ENCODE data around the gene MRI1.
A peak's percentile ranks its signal among the peaks of the same experiment; 100 is the strongest.

MRI1 gene

DNA sequence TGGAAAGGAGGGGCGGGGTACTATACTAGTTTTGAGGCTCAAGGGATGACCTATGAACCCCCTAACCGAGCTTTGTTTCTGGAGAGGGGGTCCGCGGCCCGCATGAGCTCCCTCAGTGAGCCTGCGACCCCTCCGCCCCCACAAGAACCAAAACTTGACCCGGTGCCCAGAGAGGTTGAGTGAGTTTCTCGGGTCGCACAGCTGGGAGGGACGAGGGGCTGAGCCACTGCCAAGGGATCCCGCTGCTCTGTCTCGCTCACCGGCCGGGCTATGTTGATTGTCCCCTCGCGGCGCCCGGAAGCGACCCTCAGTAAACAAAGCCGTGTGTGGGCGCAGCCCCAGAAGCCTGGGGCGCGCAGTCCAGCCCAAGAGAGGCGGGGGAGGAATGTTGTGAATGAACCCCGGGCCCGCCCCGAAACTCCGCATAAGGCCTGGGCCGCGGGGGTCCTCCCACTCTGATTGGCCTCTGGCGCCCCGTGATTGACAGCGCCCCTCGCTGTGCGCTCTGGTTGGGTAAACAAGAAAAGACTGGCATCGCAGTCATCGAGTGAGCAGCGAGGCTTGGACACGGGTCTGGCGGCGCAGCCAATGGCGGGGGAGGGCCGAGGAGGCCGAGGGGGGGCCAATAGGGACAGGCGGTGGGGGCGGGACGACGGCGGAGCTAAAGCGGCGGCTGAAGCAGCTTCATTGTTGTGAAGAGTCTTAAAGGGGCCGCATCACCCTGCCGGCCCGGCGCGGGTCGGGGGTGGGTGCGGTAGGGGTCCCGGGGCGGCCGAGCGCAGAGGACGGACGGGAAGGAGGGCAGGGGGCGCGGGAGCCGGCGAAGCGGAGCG is 30.7 kb downstream of the MRI1 start, which contains the start of gene ZSWIM4:
TSS of gene ZSWIM4 (plus strand) at position 687 of the 833 bp plus-strand sequence. CDS start 206 bp downstream, outside the sequence.
- DNase-seq (ENCODE audit: low read depth in 3 of 3) = peak; percentile 93 to 95 (median 94)

DNA sequence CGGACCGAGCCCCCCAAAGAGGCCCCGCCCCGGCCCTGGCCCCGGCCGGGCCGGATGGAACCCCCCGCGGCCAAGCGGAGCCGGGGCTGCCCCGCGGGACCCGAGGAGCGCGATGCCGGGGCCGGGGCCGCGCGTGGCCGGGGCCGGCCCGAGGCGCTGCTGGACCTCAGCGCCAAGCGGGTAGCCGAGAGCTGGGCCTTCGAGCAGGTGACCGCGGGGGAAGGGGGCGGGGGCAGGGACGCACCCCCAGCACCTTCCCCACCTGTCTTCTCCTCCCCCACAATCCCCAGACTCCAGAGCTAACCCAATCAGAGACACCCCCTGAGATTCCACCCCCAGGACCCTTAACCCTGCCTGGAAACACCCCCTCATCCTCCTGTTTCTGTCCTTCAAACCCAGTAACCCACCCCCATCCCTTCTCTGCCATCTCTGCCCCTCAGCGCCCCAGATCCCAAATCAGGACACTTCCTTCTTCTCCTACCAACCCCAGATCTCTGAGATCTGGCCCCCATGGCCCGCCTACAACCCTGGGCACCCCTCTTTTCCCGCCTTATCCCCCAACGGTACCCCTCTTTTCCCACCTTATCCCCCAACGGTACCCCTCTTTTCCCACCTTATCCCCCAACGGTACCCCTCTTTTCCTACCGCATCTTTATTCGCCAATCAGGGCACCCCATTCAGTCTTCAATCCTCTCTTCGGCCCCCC is 31.4 kb downstream of the MRI1 start:
- no peak for DNase-seq (ENCODE audit: low read depth in 3 of 3)

DNA sequence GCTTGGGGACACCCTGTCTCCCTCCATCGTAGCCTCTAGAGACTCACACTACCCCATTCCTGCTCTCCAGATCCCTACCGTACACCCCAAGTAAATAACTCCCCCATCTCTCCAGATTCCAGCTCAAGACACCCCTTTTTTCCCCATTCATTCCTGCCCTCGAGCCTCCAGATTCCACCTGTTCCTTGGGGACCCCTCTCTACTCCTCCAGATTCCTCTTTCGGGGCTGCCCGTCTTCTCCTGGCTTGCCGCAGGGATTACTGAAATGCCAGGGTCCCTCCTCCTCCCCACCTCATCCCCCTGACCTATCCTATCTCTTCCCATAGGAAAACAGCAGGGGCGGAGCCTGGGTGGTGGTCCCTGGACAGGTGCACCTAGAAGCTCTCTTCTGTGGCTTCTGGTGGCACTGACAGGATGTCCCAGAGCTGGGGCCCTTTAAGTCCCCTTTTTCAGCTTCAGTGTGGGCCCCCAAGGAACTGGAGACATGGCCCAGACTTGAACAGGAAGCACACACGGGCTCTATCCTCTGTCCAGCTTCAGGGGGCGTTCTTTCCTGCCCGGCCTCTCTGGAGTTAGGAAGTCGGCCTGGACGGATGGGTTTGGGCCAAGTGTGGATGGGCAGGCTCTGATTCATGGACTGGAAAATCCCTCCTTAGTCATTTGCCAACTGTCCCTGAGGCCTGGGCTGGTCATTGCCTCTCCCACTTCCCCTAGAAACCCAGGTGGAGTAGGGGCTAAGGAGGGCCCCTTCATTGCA is 32.2 kb downstream of the MRI1 start:
- no peak for DNase-seq (ENCODE audit: low read depth in 3 of 3)

DNA sequence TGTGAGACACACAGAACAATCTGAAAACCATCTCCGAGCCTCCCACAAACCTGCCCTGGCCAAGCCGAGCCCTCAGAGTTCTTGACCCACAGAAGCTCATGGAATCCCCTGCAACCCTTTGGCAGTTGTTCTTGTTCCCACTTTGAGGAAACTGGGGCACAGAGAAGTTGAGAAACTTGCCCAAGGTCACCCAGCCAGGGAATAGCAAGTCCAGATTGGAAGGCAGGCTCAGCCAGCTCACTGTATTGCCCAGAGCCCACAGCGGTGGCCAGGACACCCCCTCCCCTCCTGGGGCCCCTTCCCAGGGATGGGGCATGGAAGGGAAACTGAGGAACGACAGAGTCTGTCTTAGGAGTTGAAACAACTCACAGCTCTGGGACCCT is 32.7 kb downstream of the MRI1 start:
- DNase-seq (ENCODE audit: low read depth in 3 of 3) = no peak

DNA sequence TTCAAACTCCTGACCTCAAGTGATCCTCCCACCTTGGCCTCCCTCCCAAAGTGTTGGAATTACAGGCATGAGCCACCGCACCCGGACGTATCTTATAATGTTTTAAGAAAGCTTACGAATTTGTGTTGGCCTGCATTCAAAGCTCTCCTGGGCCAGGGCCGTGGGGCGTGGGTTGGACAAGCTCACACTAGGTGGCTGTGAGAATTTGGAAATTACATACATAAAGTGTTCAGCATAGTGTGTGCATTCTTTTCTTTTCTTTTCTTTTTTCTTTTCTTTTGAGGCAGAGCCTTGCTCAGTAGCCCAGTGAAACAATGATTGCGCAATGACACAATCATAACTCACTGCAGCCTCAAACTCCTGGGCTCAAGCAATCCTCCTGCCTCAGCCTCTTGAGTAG is 33.5 kb downstream of the MRI1 start:
- DNase-seq (ENCODE audit: low read depth in 3 of 3) = no peak

DNA sequence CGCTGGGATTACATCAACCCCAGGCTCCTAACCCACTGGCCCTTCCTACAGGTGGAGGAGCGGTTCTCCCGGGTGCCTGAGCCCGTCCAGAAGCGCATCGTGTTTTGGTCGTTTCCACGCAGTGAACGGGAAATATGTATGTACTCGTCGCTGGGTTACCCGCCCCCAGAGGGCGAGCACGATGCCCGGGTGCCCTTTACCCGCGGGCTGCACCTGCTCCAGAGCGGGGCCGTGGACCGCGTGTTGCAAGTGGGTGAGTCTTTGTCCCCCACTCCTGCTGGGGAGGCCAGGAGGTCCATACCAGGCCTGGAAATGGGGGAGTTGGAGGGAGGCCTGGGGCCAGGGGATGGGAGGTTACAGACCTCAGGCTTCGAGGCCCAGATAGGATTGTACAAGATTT is 35.3 kb downstream of the MRI1 start:
- DNase-seq (ENCODE audit: low read depth in 3 of 3) = no peak

DNA sequence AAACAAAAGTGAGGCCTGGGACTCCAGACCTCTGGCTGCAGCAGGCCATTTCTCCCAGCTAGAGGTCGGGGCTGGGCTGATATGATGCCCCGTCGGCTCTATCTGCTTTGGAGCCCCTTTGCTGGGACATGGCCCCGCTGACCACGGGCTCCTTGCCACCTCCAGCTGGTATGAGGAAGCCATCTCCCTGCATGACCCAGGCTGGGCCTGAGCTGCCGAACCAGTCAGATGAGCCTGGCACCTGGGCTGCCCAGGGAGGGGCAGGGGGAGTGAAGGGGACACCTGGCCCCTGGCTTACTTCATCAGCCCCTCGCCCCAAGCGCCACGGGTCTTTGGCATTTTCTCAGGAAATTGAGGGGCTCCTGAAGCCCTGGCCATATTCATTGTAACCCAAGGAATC is 38.7 kb downstream of the MRI1 start:
- no peak for DNase-seq (ENCODE audit: low read depth in 3 of 3)

DNA sequence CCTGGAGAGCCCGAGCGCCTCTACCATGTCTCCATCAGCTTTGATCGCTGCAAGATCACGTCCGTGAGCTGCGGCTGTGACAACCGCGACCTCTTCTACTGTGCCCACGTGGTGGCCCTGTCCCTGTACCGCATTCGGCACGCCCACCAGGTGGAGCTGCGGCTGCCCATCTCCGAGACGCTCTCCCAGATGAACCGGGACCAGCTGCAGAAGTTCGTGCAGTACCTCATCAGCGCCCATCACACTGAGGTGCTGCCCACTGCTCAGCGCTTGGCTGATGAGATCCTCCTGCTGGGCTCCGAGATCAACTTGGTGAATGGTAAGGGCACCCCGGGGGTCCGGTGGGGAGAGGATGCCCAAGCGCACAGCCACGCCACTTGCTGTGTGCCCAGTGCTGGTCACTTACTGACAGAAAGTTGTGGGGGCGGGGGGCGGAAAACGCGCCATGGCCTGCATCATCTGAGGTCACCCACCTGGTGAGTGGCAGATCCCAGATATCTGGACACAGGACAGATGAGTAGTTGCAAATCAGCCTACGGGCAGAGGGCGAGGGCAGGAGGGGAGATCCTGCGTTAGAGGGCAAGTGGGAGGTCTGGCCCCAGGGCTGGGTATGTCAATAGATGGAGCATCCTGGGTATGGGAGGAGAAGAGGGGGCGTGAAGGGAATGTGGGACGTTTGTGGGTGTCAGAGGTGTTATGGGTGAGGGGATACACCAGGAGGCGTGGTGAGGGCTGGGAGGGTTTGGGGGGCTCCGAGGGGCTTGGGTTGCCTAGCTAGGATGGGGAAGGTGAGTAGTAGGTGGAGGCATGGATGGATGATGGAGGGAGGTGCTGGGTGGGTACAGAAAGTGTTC is 40.7 kb downstream of the MRI1 start:
- DNase-seq (ENCODE audit: low read depth in 3 of 3) = no peak

DNA sequence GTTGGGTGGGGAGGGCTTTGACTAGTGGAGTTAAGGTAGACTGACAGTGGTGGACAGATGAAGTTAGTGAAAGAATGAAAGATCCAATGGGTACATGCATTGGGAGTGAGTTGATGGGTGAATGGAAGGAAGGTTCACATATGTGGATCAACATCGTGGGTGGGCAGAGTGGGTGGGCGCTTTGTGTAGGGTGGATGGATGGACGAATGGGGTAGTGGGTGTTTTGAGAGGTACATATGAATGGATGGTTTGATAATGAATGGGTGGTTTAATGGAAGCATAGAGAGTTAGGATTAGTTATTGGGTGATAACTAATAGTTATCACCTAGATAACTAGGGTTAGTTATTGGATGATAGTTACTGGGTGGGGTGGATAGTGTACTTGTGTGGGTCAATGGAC is 42.4 kb downstream of the MRI1 start:
- DNase-seq (ENCODE audit: low read depth in 3 of 3) = no peak

DNA sequence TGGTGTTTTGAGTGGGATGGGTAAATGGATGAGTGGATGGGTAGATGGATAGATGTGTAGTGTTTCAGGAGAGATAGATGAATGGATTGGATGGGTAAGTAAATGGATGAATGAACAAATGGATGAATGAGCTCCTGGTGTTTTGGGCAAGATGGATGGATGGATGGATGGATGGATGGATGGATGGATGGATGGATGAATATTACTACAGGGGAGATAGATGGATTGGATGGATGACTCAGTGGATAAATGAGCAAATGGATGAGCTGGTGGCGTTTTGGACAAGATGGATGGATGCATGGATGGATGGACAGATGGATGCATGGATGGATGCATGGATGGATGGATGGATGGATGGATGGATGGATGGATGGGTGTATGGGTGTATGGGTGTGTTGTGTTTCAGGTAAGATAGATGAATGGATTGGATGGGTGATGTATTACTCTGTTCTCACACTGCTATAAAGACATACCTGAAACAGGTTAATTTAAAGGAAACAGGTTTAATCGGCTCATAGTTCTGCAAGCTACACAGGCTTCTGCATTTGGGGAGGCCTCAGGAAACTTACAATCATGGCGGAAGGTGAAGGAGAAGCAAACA is 43.2 kb downstream of the MRI1 start:
- DNase-seq (ENCODE audit: low read depth in 3 of 3) = no peak

DNA sequence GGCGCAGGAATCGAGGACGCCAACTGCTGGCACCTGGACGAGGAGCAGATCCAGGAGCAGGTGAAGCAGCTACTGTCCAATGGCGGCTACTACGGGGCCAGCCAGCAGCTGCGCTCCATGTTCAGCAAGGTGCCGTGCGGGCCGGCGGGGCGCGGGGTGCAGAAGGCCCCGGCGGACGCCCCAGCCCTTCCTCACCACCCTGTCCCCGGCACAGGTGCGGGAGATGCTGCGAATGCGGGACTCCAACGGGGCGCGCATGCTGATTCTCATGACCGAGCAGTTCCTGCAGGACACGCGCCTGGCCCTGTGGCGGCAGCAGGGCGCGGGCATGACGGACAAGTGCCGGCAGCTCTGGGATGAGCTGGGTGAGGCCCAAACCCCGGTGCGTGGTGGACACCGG is 44.5 kb downstream of the MRI1 start:
- no peak for DNase-seq (ENCODE audit: low read depth in 3 of 3)

DNA sequence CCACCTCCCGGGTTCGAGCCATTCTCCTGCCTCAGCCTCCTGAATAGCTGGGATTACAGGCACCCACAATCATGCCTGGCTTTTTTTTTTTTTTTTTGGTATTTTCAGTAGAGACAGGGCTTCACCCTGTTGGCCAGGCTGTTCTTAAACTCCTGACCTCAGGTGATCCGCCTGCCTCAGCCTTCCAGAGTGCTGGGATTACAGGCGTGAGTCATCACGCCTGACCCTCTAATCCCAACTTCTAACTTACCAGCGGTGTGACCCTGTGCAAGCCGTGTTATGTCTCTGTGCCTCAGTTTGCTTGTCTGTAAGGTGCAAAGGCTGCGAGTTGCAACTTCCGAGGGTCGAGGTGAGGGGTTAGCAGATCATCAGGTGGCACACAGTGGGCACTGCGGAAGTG is 48.2 kb downstream of the MRI1 start:
- DNase-seq (ENCODE audit: low read depth in 3 of 3) = no peak

DNA sequence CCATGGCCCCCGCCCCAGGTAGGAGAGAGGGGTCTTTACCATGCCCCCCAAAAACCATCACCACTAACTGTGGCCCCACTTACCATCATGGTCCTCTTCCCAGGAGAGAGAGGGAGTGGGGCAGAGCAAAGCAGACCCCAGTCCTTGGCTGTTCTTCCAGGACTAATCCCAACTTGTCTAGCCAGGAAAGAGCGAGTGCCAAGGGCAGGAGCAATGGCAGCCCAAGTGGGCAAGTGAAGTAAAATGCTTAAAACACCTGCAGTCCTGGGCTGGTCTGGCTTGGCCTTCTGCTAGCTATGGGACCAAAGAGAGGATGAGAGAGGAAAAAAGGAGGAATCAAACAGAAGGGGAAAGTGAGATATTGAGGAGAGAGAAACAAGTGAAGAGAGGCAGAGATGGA is 48.8 kb downstream of the MRI1 start:
- no peak for DNase-seq (ENCODE audit: low read depth in 3 of 3)

DNA sequence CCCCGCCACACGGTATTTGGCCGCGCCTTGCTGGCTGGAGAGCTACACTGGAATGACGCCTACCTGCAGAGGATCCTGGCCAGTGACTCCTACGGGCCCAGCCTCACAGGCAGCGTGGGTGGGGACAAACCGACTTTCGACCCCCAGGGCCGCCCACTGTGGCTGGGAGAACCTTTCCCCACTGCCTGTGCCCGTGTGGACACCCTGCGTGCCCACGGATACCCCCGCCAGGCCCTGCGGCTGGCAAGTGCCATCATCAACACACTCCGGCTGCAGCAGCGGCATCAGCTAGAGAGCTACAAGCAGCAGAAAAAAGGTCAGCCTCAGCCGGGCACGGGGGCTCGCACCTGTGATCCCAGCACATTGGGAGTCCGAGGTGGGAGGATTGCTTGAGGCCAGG is 50.2 kb downstream of the MRI1 start:
- no peak for DNase-seq (ENCODE audit: low read depth in 3 of 3)

DNA sequence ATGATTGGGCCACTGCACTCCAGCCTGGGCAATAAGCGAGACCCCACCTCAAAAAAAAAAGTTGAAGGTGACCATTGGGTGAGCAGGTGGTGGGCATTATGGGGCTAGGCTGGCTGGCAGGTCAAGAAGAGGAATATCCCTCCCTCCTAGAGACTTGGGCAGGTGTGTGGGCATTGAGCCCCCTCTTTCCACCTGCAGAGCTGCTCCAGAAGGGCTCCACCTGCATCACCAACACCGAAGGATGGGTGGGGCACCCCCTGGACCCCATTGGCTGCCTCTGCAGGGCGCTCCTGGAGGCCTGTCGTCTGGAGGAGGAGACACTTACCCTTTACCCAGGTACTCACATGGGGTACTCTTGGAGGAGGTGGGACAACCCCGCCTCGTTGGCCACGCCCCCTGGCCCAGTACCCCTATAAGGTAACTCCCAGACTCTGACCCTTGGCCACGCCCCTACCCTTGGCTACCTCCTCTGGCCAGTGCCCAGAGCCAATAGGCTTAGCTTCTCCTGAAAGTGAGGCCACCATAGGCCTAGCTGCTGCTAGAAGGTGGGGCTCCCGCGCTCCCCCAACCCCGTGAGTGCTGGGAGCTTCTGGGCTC is 52.8 kb downstream of the MRI1 start:
- no peak for DNase-seq (ENCODE audit: low read depth in 3 of 3)

DNA sequence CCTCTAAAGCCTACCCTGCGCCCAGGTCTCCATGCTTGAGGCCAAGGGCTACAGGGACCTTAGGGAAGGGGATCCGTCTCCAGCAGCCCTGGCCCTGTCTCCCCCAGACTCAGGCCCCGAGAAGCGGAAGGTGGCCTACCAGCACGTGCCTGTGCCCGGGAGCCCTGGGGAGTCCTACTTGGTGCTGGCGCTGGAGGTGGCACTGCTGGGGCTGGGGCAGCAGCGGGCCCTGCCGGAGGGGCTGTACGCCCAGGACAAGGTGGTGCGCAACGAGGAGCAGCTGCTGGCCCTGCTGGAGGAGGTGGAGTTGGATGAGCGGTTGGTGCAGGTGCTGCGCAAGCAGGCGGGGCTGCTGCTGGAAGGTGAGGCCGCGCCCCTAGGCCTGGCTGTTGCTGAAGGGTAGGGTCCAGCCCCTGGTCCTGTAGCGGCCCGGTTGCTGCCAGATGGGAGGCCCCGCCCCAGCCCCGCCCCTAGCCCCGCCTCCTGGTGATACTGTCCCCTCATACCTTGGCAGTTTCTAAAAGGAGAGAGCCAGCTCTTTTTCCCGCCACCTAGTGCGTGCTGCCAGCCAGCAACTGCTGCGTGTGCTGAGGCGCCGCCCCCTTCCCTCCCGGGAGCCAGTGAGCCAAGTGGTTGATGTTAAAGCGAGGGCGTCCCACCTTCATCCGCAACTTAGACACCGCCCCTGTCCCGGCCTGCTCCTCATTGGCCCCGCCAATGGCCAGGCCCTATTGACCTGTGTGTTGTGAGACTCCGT is 53.5 kb downstream of the MRI1 start:
- no peak for DNase-seq (ENCODE audit: low read depth in 3 of 3)

DNA sequence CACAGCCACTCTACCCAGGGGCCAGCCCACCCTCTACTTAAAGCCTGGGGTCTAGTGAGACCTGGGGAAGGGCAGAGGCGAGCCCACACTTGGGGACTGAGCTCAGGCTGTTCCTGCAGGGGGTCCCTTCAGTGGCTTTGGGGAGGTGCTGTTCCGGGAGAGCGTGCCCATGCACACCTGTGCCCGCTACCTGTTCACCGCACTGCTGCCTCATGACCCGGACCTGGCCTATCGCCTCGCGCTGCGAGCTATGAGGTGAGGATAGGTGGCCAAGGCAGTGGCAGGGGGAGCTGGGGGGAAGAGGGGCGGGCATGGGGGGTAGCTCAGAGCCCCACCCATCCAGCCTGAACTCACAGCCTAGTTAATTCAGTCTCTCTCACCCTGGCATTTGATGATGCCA is 54.9 kb downstream of the MRI1 start:
- DNase-seq (ENCODE audit: low read depth in 3 of 3) = no peak

DNA sequence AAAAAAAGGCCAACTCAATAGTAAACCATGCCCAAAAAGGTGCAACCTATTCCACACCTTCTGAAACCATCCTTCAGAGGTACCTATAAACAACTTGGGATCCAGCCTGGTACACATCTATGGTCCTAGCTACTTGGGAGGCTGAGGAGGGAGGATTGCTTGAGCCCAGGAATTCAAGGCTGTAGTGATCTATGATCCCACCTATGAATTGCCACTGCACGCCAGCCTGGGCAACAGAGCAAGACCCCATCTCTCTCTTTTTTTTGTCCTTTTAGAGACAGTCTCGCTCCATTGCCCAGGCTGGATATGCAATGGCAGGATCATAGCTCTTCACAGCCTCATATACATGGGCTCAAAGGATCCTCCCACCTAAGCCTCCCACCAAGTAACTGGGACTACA is 57.0 kb downstream of the MRI1 start:
- no peak for DNase-seq (ENCODE audit: low read depth in 3 of 3)

DNA sequence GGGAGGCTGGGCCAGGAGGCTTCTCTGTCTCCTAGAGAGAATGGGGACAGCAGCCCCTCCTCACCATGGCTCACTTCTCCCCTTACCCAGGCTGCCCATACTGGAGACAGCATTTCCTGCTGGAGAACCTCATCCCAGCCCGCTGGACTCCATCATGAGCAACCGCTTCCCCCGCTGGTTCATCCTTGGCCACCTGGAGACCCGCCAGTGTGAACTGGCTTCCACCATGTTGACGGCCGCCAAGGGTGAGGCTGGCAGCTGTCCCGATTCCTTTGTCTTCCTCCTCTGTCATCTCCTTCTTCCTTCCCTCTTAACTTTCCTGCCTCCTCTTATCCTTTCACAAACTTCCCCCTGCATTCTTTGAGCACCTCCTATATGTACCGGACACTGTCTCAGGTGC is 58.9 kb downstream of the MRI1 start:
- no peak for DNase-seq (ENCODE audit: low read depth in 3 of 3)

All from stimulated activated CD4-positive, alpha-beta T cell treated with anti-CD3 and anti-CD28 coated beads, TNF-alpha, amount 100 ng/mL, for 48 hours (primary cell).